ENCODE results near the gene CPE.
A peak's percentile ranks its signal among the peaks of the same experiment; 100 is the strongest.

Gene CPE

DNA sequence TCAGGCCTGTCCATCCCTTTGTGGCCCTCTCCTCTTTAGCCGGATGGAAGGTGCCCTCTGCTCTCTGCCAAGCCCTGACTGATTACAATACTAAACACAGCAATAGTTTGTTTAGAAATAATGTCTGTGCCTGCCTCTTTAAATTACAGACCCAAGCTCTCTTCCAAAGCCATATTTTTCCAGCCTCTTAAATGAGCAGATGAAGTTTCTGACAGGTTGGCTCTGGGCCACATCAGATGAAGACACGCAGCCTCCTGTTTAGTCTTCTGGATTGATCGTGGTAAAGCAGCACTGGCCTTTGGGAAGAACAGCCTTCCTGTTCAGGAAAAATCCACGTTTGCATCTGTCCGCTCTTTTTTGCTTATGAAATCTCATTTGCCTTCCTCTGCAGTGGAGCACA, 133.6 kb downstream of the CPE start:
- no peak for DNase-seq (ENCODE audit: low spot score)

DNA sequence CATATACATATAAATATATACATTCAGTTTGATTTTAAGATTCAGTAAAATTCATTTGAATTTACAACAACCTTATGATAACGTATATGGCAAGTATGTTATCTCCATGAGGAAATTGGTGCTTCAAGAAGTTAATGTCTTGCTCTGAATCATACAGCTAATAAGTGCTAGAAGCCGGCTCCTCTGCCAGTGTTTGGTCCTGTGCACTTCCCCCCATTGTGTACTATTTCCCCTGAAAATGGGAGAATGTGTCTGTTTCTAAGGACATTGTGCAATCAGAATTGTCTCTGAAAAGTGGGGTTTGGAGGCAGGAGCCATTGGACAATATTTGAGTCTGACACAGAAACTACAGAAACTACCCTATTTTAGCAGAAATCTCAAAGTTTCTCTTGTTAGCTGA, 135.9 kb downstream of the CPE start:
- DNase-seq (ENCODE audit: low spot score), result no peak

DNA sequence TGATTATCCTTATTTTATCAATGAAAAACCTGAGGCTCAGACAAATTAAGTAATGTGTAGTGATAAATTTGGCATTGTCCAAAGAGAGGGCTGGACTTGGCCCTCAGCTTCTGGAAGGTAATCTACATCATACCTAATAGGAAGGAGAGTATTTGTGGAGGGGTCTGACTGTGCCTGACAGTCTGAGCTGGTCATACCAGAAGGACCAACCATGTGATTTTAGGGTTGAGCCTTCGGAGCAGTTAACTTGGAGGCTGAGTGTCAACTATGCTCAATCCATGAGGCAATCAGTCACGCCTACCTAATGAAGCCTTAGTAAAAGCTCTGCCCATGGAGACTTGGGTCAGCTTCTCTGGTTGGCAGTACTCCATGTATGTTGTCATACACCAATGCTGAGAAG, 136.4 kb downstream of the CPE start:
- no peak for DNase-seq (ENCODE audit: low spot score)

DNA sequence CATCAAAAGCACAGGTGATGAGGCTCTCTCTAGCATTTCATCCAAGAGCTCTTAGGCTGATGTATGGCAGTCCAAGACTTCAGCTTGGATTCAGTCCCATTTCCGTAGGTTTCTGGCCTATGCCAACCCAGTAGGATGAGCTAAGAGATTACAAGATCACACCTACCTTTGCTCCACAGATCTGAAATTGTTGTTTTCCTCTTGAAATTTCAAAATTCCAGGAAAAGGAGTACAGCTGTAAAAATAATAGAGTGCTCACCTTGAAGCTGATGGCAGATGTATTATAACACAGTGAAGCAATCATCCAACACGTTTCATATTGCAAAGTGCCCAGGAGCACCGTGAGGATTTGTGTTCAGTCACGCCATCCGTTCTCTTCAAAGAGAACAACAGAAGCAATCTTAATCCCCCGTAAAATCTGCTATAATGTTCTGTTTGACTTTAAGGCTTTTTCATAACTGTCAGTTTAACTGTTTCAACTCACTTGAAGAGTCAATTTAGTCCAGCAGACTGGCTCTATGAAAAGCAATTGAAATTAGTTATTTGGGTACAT, 137.5 kb downstream of the CPE start:
- DNase-seq (ENCODE audit: low spot score), result no peak

DNA sequence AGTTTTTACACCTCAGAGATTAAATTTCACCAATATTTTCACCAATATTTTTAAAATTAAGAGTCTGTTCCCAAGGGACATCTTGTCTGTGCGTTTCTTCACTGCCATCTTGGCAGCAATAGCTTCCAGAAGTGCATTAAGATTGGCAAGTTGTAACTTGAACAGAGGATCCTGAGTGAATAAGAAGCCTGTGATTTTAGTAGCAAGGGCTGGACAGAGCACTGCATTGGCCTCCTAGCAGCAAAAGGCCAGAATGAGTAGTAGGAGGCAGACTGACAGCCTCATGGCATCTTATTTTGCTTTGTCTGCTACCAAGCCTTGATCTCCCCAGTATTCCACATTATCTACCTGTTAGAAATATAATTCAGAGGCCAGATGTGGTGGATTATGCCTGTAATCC, 138.4 kb downstream of the CPE start:
- no peak for DNase-seq (ENCODE audit: low spot score)

DNA sequence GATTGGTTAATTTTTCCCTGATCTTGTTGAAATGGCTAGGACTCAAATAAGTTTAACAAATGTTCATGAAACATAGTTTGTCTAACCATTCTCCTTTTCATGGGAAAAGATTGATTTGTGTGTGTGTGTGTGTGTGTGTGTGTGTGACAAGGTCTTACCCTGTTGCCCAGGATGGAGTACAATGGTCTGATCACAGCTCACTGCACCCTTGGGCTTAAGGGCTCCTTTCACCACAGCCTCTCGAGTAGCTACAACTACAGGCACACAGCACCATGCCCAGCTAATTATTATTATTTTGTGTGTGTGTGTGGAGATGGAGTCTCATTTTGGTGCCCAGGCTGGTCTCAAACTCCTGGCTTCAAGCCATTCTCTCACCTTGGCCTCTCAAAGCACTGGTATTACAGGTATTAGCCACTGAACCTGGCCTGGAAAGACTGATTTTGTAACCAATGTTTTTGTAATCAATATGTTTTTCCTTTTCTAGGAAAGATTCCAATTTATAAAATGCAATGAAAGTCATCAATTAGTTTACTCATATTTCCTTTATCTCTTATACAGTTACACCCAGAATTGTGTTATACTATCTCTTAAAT, 139.3 kb downstream of the CPE start:
- no peak for DNase-seq (ENCODE audit: low spot score)

DNA sequence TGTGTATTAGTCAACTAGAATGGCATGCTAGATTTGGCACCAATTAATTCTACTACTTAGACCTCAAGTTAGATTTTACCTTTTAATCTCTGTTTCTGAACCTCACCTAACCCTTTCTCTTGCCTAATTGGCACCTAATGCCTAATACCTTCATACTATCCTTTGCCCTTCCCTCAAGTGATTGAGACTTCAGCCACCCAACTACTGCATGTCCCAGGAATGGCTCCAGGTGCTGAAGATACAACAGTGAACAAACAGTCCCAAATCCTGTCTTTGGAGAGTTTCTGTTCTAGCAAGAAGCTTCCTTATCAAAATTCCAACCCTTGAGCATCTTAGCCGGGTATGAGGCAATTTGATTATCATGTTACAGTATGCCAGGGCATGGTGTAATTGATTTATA, 139.9 kb downstream of the CPE start:
- DNase-seq (ENCODE audit: low spot score), result no peak

DNA sequence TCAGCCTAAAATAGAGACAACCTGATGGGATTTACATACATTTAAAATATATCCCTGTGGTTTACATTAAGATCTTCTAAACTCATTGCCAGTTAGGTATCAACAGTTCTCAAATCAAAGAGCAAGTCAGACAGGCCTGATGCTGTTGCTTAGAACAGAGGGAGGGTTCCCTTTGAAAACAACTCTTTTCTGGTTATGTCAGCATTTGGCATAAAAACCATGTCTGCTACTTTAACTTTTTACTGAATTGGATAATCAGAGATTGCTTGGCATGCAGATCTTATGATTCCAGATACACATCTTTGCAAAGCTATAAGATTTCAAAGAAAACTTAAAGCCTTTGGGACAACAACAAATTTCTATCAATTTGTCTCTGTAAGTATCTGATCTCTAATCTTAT, 140.8 kb downstream of the CPE start:
- no peak for DNase-seq (ENCODE audit: low spot score)

DNA sequence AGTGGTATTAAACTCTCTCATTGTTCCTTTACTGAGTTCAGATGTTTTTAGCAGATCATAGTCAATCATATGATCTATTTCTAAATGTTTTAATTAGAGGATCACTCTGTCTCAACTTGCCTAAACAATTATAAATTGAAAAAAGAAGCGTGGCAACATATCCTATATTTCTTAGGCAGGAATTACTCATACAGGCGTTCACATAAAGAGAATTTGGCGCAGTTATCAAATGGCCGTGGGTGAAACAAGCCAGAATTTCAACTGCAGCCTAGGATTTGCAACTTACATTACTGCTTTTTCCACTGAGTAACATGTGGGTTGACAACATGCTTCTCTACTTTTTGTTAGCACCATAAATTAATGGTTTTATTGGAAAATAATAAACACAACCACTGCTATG, 141.3 kb downstream of the CPE start:
- no peak for DNase-seq (ENCODE audit: low spot score)

DNA sequence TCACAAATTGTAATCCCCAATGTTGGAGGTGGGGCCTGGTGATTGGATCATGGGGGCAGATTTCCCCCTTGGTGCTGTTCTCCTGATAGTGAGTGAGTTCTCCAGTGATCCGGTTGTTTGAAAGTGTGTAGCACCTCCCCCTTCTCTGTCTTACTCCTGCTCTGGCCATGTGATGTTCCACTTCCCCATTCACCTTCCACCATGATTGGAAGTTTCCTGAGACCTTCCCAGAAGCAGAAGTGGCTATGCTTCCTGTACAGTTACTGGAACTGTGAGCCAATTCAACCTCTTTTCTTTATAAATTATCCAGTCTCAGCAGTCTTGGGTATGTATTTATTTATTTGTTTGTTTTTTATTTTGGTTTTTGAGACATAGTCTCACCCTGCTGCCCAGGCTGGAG, 143.2 kb downstream of the CPE start:
- DNase-seq (ENCODE audit: low spot score), result no peak

DNA sequence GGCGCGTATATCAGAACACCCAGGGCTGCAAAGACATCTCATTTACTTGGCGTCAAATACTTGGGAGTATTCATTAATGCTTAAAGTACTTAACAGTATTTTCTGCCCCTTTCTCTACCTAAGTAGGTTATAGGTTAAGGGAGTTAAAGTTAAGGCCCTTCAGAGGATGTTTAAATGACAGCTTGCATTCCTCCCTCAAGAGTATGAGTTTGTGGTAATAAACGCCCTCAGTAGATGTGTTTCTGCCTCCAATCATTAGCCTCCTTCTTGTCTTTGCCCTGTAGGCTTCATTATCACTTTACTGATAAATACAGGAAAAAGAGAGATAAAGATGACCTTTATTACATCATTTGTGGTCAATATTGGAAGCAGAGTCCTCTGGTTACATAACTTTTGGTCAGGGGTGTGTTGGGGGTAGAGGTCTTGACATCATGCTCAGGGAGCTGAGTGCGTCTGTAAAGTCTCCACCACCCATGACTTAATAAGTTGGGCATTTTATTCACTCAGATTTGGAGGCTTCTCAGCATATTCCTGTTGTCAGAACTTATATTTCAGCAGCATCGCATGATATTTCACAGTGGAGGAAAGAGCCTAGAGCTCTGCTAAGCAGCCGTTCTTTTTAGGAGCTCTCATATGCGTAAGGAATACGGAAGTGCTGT, 145.9 kb downstream of the CPE start:
- DNase-seq (ENCODE audit: low spot score), result no peak

DNA sequence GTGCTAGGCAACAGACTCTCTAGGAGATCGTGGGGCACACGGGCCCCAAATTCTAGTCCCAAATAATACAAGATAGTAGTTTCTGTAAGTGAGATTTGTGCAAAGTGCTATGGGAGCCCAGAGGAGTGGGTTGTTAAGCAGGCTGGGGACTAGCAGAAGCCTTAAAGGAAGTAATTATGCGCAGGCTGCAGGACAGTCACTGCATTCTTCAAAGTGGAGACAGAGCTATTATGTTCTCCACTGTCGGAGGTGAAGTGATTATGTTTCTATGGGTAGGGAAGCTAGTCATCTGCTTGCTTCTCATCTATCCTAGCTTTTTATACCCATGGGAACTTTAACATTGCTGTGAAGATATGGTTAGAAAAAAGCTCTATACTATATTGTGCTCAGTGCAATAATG, 154.2 kb downstream of the CPE start:
- DNase-seq (ENCODE audit: low spot score), result no peak

DNA sequence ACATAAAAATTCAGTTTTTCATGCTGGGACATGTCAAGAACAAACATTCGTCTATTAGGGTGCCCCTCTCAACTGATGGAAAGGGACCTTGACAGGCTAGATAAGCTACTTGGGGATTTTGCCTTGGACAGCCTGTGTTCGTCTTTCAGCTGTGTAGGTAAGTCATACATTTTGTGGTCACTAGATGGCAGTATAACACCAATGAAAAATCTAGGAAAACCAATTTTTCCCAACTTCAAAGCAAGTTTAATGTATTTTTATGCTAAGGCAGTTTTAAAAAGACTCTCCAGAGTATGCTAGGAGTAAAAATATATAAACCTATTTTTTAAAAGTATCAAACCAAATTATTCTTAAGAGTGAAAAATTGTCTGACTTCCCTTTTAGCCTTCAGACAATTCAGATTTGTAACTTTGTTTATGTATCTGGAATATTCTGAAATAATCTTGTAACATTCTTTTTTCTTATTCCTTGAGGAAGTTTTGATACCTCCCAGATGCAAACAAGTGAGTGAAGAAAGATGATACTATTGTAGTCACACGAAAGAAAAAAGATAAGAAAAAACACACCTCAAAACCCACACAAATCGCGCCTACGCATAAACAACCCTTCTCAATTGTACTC, 158.3 kb downstream of the CPE start:
- DNase-seq (ENCODE audit: low spot score), result peak; percentile 56

DNA sequence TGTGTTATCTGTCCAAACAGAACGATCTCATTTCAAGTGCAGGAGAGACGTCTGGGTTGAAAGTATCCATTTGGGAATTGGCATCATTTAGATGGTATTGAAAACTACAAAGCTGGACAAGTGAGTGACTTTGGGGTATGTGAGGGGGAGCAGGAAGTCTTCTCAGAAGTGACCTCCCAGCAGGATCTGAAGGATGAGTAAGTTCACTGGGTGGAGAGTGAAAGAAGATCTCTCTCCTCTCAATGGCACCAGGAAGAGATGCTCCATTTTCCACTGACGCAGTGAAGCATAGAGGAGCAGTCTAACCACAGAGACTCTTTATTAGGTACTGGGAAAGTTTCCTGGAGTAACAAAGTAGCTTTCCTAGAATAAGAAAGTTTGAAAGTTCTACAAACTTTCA, 161.0 kb downstream of the CPE start:
- no peak for DNase-seq (ENCODE audit: low spot score)

DNA sequence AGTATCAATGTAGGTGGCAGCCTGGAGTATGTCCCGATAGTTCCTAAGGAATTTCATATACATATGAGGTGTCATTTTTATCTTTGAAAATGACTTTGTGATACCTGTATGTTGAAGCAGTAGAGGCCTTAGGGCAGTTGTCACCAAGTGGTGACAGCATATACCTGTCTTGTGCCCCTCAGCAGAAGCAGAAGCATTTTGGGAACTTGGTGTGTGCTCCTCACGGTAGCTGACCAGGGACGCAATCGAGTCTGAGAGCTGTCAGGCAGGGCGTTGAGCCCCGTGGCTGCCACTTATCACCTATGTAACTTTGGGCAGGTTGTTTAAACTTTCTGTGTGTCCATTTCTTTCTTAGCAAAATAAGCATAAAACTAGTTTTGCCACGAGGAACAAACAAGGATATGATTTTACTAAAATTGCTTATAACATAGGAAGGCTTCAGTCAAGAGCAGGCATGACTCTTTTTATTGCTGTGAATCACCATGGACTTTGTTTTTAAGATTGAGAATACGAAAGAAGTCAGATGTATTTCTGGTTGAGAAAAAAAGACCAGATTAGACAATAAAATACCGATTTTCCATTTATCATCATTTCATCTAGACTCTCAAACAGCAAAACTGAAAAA, 161.5 kb downstream of the CPE start:
- no peak for DNase-seq (ENCODE audit: low spot score)

DNA sequence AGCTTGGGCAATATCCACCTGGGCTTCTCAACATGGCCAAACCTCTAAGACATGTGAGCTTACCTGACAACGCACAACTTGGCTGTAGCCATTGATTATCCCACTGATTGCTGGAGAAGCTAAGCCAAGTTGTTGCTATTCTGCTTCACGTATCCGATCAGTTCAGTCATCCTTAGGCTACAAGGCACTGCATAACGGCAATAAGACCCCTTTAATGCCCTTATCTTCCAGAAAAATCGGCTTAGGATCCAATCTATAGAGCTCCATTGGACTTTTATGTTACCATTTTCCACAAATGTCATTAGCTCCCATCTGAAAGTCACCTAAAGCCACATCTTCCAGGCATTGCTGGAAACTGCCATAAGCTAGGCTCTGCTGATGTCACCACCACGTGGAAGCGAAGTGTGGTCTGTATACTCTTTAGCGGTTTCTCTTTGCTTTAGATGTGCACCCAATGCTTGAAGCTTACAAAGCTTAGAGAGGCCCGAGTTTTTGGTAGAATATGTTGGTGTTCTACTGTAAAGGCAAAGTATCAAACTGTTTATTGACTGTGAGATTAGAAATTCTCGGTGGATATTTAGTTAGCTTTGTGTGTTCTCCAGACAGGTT, 163.1 kb downstream of the CPE start:
- no peak for DNase-seq (ENCODE audit: low spot score)

DNA sequence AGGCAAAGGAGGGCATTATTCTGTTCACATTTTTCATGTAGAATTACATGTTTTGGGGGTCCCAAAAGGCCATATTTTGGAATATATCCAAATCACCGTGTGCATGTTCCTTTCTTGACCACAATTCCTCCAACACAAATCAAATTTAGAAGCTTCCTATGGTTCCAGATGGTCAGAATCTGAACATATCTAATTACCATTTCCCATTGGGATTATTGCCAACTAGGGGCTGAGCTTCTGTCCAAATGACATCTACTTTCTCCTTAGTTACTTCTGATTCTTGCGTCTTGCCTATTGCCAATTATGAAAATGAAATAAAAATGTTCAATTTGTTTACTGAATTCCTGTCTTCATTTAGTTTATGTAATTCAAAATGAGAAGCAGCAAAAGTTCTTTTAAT, 163.7 kb downstream of the CPE start:
- no peak for DNase-seq (ENCODE audit: low spot score)

All from iPS-NIHi11 (cell line).